ENCODE results near the gene ZFR.
"Not testable (repeated sequence)": the region's sequence is repeated elsewhere in the genome, so short reads cannot be mapped to it uniquely, and the experiment has no call there.

The ZFR gene

GRCh38 chr5:32452316-32452715 is 7.8 kb upstream of the ZFR start:
- FAIRE-seq; DNase-seq (ENCODE audit: low spot score): not testable (repeated sequence)

- FAIRE-seq (no peak), DNase-seq (ENCODE audit: low spot score) (no peak)
These were observed 6.4 kb upstream of the ZFR start for GRCh38 chr5:32450952-32451351.

GRCh38 chr5:32449262-32449661 is 4.7 kb upstream of the ZFR start:
- no peak for FAIRE-seq
- no peak for DNase-seq (ENCODE audit: low spot score)

GRCh38 chr5:32446630-32447029 is 2.1 kb upstream of the ZFR start:
- FAIRE-seq (no peak), DNase-seq (ENCODE audit: low spot score) (no peak)

GRCh38 chr5:32445831-32446614 is 1.5 kb upstream of the ZFR start:
- FAIRE-seq, result no peak
- DNase-seq (ENCODE audit: low spot score), result no peak

- DNase-seq (ENCODE audit: low spot score) (no peak), FAIRE-seq (no peak)
These were observed 783 bp upstream of the ZFR start for GRCh38 chr5:32445287-32445758.

GRCh38 chr5:32443541-32444430 is 754 bp downstream of the ZFR start:
- DNase-seq (ENCODE audit: low spot score), result peak; percentile 64
- FAIRE-seq, result no peak

GRCh38 chr5:32443145-32443540 is 1.4 kb downstream of the ZFR start:
- DNase-seq (ENCODE audit: low spot score) (no peak), FAIRE-seq (no peak)

- no peak for FAIRE-seq
- DNase-seq (ENCODE audit: low spot score), result no peak
These were observed 5.4 kb downstream of the ZFR start for GRCh38 chr5:32439086-32439642.

GRCh38 chr5:32436553-32437242 is 7.8 kb downstream of the ZFR start:
- FAIRE-seq, result no peak
- no peak for DNase-seq (ENCODE audit: low spot score)

- FAIRE-seq, result no peak
- DNase-seq (ENCODE audit: low spot score), result no peak
These were observed 9.2 kb downstream of the ZFR start for GRCh38 chr5:32435383-32435782.

- no peak for FAIRE-seq
- no peak for DNase-seq (ENCODE audit: low spot score)
These were observed 10.3 kb downstream of the ZFR start for GRCh38 chr5:32434221-32434620.

- DNase-seq (ENCODE audit: low spot score) (no peak), FAIRE-seq (no peak)
These were observed 11.9 kb downstream of the ZFR start for GRCh38 chr5:32432633-32433032.

GRCh38 chr5:32430825-32431224 is 13.7 kb downstream of the ZFR start:
- FAIRE-seq; DNase-seq (ENCODE audit: low spot score): not testable (repeated sequence)

GRCh38 chr5:32428426-32428825 is 16.1 kb downstream of the ZFR start:
- no peak for DNase-seq (ENCODE audit: low spot score)
- FAIRE-seq, result no peak

GRCh38 chr5:32426440-32427151 is 17.9 kb downstream of the ZFR start:
- DNase-seq (ENCODE audit: low spot score) (no peak), FAIRE-seq (no peak)

GRCh38 chr5:32422697-32423096 is 21.8 kb downstream of the ZFR start:
- DNase-seq (ENCODE audit: low spot score) (no peak), FAIRE-seq (no peak)

- FAIRE-seq (no peak), DNase-seq (ENCODE audit: low spot score) (no peak)
These were observed 23.5 kb downstream of the ZFR start for GRCh38 chr5:32421075-32421474.

- DNase-seq (ENCODE audit: low spot score) (no peak), FAIRE-seq (no peak)
These were observed 24.0 kb downstream of the ZFR start for GRCh38 chr5:32420506-32420905.

- FAIRE-seq (no peak), DNase-seq (ENCODE audit: low spot score) (no peak)
These were observed 24.7 kb downstream of the ZFR start for GRCh38 chr5:32419791-32420190.
